NCI-H524 treated with DMSO at 0.1 percent for 48 hours (cell line): ENCODE results near the gene TMSB4Y.

Source experiments
- DNase-seq: peaks from one replicate; lab custom pipeline; 2025; lab: John Stamatoyannopoulos, UW

Gene TMSB4Y

DNA sequence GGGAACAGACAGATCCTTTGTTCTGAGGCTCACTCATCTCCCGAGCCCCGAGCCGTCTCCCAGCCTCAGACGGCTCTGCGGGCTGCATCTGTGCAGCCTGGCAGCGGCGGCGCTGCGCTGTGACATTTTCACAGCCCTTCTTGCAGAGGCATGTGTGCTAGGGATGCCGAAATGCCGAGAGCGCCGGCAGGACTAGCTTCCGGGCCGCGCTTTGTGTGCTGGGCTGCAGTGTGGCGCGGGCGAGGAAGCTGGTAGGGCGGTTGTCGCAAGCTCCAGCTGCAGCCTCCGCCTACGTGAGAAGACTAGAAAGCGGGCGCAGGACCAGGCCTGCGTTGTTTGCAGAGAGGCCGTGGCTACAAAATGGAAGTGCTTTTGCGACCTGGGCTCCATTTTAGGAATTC, at the start of gene TMSB4Y:
TSS of gene TMSB4Y (plus strand) at position 332 of the 401 bp plus-strand sequence.
- DNase-seq: no peak

DNA sequence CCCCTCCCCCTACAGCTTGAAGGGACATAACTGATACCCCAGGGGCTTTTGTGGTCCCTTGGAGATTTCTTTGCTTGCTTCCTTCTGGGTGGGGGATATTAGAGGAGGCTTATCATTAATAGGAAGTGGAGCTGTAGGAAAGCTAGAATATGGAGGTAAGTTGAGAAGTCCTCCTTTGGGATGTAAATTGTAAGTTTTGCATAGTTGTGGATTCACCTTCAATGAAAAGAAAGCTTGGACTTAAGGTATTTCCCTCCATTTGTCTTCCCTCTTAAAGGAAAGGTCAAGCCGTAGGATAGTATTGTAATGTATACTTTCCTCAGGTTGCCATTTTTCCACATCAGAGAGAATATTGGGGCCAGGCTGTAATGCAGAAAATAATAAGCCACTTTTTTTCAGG, 39.5 kb upstream of the TMSB4Y start:
- no peak for DNase-seq

DNA sequence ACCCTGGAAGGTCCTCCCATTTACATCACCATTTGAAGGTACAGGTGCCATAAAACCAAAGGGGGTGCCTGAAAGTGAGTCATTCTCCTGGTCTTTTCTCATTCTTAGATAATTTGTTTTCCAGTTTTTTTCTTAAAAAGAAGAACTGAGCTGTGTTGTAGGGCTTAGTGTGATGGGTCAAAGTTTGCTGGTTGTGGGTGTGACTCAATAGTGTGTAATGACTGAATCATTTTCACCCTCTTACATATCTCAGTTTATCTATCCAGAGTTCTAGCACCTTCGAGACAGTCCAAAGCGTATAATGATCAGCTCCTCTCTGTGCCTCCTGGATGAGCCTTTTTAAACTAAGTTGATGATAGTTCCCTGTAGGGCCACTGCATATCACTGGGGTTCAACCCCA, 32.6 kb upstream of the TMSB4Y start:
- no peak for DNase-seq

DNA sequence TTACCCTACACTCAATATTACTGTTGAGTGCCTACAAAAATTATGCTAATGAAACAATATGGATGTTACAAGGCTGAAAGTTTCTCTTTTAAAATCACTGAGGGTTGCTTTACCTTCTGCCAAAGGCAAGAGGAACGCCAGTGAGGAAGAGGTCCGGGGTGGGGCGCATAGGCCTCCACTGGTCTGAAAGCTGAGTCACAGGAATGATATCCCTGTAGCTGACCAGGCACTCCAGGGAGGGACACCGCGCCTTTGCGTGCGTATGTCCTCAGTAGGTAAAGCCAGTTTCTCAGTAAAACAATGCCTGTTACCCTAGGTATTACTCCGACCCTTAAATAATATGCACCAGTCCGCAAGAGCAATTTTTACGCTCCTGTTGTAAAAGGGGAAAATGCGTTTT, 1.4 kb upstream of the TMSB4Y start:
- DNase-seq: no peak

DNA sequence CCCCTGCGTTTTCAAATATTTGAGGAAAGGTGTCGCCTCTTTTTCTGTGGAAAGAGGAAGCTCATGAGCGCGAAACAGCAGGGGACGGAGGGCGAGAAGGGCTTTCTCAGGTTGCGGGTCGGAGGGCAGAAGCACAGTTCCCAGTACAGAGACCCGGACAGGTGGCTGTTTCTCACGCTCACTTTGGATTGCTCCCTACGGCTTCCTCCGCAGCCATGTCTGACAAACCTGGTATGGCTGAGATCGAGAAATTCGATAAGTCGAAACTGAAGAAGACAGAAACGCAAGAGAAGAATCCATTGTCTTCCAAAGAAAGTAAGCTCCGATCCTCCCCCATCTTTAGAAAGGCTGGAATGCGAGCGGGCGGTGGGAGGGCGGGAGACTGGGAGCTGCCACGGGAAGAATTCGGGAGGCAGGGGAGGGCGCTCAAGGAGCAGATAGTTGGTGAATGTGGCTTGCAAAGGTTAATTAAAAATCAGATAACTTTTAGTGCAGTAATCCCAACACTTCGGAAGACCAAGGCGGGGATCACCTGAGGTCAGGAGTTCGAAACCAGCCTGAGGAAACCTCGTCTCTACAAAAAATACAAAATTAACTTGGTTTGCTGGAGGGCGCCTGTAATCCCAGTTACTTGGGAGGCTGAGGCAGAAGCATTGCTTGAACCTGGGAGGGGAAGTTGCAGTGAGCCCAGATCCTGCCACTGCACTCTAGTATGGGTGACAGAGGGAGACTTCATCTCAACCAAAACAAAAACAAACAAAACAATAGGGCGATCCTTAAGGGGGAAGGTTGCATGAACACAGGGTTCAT, 627 bp downstream of the TMSB4Y start:
- no peak for DNase-seq

DNA sequence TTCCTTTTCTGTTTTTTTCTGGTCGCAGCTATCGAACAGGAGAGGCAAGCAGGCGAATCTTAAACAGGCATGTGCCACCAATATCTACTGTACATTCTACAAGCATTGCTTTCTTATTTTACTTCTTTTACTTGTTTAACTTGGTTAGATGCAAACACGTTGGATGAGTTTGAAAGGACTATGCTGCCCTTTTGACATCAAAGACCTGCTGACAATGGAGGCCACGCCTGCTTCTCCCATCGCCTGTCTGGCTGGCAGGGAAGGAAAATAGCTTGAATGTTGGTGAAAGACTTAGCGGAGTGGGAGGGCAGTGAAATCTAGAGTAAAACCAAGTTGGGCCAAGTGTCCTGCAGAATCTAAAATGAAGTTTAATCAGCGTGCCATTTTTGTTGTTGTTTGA, 1.5 kb downstream of the TMSB4Y start:
- DNase-seq: no peak

DNA sequence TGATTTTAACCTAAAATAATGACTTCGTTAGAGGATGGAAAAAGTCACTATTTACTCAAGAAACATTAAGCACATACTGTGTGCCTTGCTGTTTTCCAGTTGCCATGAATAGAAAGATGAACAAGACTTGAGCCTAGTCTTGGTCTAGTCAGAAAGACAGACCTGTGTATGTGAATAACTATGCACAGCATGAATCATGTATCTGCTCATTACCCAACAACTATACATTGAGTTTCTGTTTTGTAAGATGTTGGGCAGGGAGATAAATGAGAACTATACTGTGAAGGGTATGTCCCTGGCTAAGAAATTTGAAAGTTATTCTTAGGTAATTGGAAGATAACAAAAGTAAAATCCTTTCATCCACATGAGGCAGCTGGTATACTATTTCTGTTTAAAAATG, 4.3 kb downstream of the TMSB4Y start:
- no peak for DNase-seq

DNA sequence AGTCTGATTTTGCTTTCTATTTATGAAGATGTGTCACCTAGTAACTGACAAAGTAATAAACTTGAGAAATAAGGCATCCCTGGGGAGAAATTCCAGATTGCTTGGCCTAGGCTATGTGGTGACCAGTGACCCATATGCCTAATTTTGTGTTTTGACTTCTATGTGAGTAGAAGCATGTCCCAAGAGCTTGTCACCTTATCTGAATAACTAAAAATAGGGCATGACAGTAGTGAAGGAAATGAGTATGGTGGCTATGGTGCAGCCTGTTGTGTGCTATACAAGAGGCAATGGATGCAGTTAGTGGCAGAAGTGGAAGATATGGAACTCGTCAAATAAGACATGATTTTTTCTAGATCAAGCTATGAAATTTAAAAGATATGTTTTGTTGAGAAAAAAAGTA, 15.3 kb downstream of the TMSB4Y start:
- DNase-seq: no peak

DNA sequence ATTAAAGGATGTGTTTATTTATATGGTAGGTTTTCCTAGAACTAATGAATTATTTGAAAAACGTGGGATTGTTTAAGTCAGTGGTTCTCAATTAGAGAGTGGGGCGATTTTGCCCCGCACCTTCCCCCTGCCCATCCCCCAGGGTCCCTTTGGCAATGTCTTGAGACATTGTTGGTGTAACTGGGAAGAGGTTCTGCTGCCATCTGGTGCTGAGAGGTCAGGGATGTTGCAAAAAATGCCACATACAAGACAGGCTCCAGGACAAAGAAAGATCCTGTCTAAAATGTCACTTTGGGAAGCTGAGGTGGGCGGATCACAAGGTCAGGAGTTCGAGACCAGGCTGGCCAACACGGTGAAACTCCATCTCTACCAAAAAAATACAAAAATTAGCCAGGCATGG, 25.8 kb downstream of the TMSB4Y start:
- DNase-seq: no peak

DNA sequence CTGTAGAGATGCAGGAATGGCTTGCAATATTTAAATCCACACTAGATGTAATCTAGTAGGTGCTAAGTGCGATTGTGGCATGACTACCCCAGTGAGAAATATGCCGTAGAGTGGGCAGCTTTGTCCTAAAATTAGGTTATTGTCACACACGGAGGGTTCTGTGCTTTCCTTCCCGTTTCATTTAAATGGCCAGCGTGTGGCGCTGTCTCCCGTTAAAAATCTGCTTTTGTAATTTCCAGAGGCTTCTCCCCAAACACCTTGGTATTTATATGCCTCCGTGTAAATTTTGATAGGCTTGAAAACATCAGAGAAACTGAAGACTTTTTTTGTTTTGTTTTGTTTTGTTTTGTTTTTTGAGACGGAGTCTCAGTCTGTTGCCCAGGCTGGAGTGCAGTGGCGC, 34.9 kb downstream of the TMSB4Y start:
- DNase-seq: no peak

DNA sequence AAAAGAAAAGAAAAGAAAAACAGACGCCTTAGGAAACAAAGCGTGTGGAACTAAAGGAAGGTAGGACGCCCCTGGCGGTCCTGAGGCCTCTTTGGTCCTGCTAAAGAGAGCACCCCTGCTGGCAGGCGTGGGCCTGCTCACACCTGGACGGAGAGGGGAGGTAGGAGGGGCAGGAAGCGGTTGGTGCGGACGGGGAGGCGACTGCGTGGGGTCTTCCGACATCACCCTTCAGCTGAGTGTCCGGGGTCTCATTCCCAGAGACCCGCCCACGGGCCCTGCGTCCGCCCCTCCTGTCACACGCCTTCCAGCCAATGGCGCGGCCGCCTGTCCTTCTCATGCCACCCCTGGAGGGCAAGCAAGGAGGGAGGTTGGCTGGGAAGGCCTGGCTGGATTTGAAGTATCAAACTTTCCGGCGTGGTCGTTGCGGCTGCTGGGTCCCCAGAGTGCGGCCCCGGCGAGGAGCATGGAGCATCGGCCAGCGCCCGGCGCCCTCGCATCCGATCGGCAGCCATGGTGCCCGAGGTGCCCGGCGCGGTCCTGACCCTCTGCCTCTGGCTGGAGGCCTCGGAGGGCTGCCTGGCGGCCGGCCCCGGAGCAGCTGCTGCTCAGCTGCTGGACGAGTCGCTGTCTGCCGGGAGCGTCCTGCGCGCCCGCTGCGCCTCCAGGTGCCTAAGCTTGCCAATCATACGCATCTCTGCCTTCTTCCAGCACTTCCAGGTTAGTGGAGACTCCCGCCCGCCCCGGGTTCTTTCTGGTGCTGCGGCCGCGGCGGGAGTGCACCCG, 47.8 kb downstream of the TMSB4Y start:
- DNase-seq: no peak

DNA sequence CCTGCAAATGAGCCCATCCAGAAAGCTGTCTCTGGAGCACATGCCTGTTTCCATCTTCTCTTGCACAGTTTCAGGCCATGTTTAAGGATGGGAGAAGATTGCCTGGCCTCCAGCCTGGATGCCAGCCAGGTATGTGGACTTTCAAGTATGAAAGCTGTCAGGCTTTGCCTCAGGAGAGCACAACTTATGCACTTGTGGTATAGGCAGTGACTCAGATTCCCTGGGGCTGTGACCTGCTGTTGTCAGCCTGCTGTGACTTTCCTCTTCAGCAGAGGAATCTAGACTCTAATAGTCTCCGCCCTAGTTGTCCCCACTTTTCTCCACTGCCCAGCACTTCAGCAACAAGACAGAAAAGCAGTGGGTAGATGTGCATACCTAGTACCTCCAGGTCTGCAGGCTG, 51.0 kb downstream of the TMSB4Y start:
- no peak for DNase-seq
